OCI-LY3 (cell line): ENCODE measurements around the gene CIAO3.
"Not testable (repeated sequence)": the region's sequence is repeated elsewhere in the genome, so short reads cannot be mapped to it uniquely, and the experiment has no call there.

Experiments
- H2AFZ ChIP-seq: fragments of 200-600, 300-600 bp; shearing (Covaris generic); 2 replicates; pipeline ENCODE4 v1.6.0; 2014; ENCODE audit warnings: antibody characterized with exemption, low read depth, low read length
- H3K27ac ChIP-seq: fragments of 200-600, 300-600 bp; sonication (generic); 2 replicates; pipeline ENCODE4 v1.5.1; 2014; ENCODE audit warnings: mild to moderate bottlenecking, low read length, moderate library complexity, mixed read lengths
- H3K27me3 ChIP-seq: fragments of 200-600, 300-600 bp; sonication (generic); 2 replicates; pipeline ENCODE4 v1.6.1; 2014; ENCODE audit warnings: low read depth, low read length, mixed read lengths
- H3K36me3 ChIP-seq: fragments of 200-600, 300-600 bp; sonication (generic); replicated peaks from 2 replicates; pipeline ENCODE3; 2014; ENCODE audit warnings: low read depth, low read length, mixed read lengths
- H3K4me1 ChIP-seq: fragments of 300-600, 200-600 bp; sonication (generic); 2 replicates; pipeline ENCODE4 v1.6.1; 2014; ENCODE audit warnings: low read length, mixed read lengths
- H3K4me2 ChIP-seq: fragments of 200-600, 300-600 bp; sonication (generic); 2 replicates; pipeline ENCODE4 v1.6.1; 2014; ENCODE audit warnings: low read length, mixed read lengths
- H3K4me3 ChIP-seq: fragments of 300-600, 200-600 bp; sonication (generic); 2 replicates; pipeline ENCODE4 v1.5.1; 2014; ENCODE audit warnings: antibody characterized with exemption, mild to moderate bottlenecking, low read length, moderate library complexity
- H3K79me2 ChIP-seq: fragments of 300-600, 200-600 bp; shearing (Covaris generic); 2 replicates; pipeline ENCODE4 v1.6.1; 2014; ENCODE audit warnings: mild to moderate bottlenecking, low read length, mixed read lengths
- H3K9ac ChIP-seq: fragments of 300-600, 200-600 bp; shearing (Covaris generic); 2 replicates; pipeline ENCODE4 v1.6.0; 2014; ENCODE audit warnings: mild to moderate bottlenecking, low read length, moderate library complexity
- H3K9me3 ChIP-seq: fragments of 200-600, 300-600 bp; shearing (Covaris generic); 2 replicates; pipeline ENCODE4 v1.6.1; 2014; ENCODE audit warnings: low read length, mixed read lengths; ENCODE audit not compliant: insufficient read depth
- H4K20me1 ChIP-seq: fragments of 200-600, 300-600 bp; sonication (generic); 2 replicates; pipeline ENCODE4 v1.6.1; 2016; ENCODE audit warnings: low read length, mixed read lengths; ENCODE audit not compliant: insufficient read depth
- EZH2phosphoT487 ChIP-seq: fragments of 200-600 bp; shearing (Covaris generic); IDR thresholded peaks from 2 replicates; pipeline ENCODE4 v1.6.1; 2018; ENCODE audit warnings: antibody characterized with exemption, mixed run types, low read depth
- TF ChIP-seq, protein P1 (sequence below): fragments of 200-600, 300-600 bp; sonication (generic); IDR thresholded peaks from 2 replicates; pipeline ENCODE4 v1.5.1; 2014; ENCODE audit warnings: antibody characterized with exemption, low read length, low read depth

The CIAO3 gene

DNA sequence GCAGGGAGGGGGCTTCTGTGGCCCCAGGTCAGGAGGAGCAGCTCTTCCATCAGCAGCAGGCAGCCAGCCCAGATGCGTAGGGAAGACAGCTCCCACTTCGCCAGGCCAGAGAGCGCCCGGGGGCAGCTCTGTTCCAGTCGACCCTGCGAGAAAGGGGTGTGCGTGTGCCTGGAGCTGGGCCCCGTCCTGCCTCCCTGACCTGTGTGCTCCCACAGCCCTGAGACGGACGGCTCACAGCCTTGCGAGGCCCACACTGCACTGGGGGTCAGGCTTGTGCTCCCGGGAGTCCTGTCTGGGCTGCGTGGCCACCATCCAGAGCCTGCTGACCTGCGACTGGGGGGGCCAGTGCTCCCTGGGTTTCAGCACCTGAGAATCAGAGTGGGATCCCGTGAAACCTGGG is 19.3 kb upstream of the CIAO3 start:
- Histone ChIP-seq H3K27me3 (no peaks in the 10 kb centered on the region), H3K9ac (no peak overlapping the region), H3K9me3 (no peaks in the 10 kb centered on the region), H3K4me3 (no peak overlapping the region), H2AFZ (no peak overlapping the region), H3K36me3 (peaks cover 2% of the 10 kb centered on the region), H3K4me2 (no peak overlapping the region), H3K79me2 (no peaks in the 10 kb centered on the region), H3K27ac (no peak overlapping the region), H4K20me1 (no peaks in the 10 kb centered on the region), H3K4me1 (no peaks in the 10 kb centered on the region)
- TF ChIP-seq EZH2phosphoT487: no peak
- TF ChIP-seq, protein P1, sequence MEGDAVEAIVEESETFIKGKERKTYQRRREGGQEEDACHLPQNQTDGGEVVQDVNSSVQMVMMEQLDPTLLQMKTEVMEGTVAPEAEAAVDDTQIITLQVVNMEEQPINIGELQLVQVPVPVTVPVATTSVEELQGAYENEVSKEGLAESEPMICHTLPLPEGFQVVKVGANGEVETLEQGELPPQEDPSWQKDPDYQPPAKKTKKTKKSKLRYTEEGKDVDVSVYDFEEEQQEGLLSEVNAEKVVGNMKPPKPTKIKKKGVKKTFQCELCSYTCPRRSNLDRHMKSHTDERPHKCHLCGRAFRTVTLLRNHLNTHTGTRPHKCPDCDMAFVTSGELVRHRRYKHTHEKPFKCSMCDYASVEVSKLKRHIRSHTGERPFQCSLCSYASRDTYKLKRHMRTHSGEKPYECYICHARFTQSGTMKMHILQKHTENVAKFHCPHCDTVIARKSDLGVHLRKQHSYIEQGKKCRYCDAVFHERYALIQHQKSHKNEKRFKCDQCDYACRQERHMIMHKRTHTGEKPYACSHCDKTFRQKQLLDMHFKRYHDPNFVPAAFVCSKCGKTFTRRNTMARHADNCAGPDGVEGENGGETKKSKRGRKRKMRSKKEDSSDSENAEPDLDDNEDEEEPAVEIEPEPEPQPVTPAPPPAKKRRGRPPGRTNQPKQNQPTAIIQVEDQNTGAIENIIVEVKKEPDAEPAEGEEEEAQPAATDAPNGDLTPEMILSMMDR: no peak

GRCh38 chr16:759110-759910 is 18.5 kb upstream of the CIAO3 start:
- H4K20me1 ChIP-seq: no peaks in the 10 kb centered on the region
- no peak overlapping the region for H3K4me2 ChIP-seq
- peaks cover 2% of the 10 kb centered on the region for H3K36me3 ChIP-seq
- H3K79me2 ChIP-seq: no peaks in the 10 kb centered on the region
- no peak overlapping the region for H2AFZ ChIP-seq
- H3K9me3 ChIP-seq: no peaks in the 10 kb centered on the region
- H3K27me3 ChIP-seq: no peaks in the 10 kb centered on the region
- H3K4me3 ChIP-seq: no peak overlapping the region
- no peaks in the 10 kb centered on the region for H3K4me1 ChIP-seq
- H3K27ac ChIP-seq: no peak overlapping the region
- TF ChIP-seq, protein P1: no peak
- TF ChIP-seq EZH2phosphoT487: no peak
- no peak overlapping the region for H3K9ac ChIP-seq

- H3K9me3 ChIP-seq: no peaks in the 10 kb centered on the region
- no peak overlapping the region for H3K4me3 ChIP-seq
- H4K20me1 ChIP-seq: no peaks in the 10 kb centered on the region
- peaks cover 2% of the 10 kb centered on the region for H3K36me3 ChIP-seq
- H3K27ac ChIP-seq: no peak overlapping the region
- H3K79me2 ChIP-seq: no peaks in the 10 kb centered on the region
- TF ChIP-seq, protein P1: no peak
- no peak for TF ChIP-seq EZH2phosphoT487
- no peak overlapping the region for H2AFZ ChIP-seq
- H3K9ac ChIP-seq: no peak overlapping the region
- no peak overlapping the region for H3K4me2 ChIP-seq
- no peaks in the 10 kb centered on the region for H3K27me3 ChIP-seq
- H3K4me1 ChIP-seq: peaks cover 21% of the 10 kb centered on the region
Measured at GRCh38 chr16:756428-756827, 15.6 kb upstream of the CIAO3 start.

DNA sequence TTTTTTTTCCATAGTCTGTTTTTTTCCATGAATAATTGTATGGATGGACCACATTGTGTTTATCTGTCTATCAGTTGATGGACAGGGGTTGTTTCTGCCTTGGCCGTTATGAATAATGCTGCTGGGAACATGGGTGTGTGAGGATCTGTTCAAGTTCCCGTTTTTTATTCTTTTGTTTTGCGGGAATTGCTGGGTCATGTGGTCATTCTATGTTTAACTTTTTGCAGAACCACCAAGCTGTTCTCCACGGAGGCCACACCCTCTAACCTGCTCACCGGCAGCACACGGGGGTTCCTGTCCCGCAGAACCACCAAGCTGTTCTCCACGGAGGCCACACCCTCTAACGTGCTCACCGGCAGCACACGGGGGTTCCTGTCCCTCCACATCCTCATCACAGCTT is 13.9 kb upstream of the CIAO3 start:
- H2AFZ ChIP-seq: no peak overlapping the region
- no peak overlapping the region for H3K9ac ChIP-seq
- no peaks in the 10 kb centered on the region for H3K79me2 ChIP-seq

GRCh38 chr16:754121-754607 is 13.4 kb upstream of the CIAO3 start:
- not testable (repeated sequence) for H3K27me3 ChIP-seq, H3K4me2 ChIP-seq, H3K79me2 ChIP-seq

More for the DNA sequence above, 13.9 kb upstream of the CIAO3 start:
- Histone ChIP-seq H3K36me3 (peaks cover 2% of the 10 kb centered on the region), H4K20me1 (no peaks in the 10 kb centered on the region), H3K27ac (no peak overlapping the region), H3K27me3 (no peaks in the 10 kb centered on the region), H3K9me3 (no peaks in the 10 kb centered on the region), H3K4me2 (no peak overlapping the region), H3K4me1 (peaks cover 22% of the 10 kb centered on the region), H3K4me3 (no peak overlapping the region)
- TF ChIP-seq EZH2phosphoT487: no peak
- TF ChIP-seq, protein P1: no peak

More at GRCh38 chr16:754121-754607, 13.4 kb upstream of the CIAO3 start:
- not testable (repeated sequence) for H3K36me3 ChIP-seq, H3K4me3 ChIP-seq, H2AFZ ChIP-seq, H3K27ac ChIP-seq, H3K9me3 ChIP-seq, H4K20me1 ChIP-seq, H3K9ac ChIP-seq
- peaks cover 22% of the 10 kb centered on the region for H3K4me1 ChIP-seq
